ENCODE measurements around the gene CNTRL. TPM values are rescaled to one million over a fixed set of nuclear protein-coding genes. Genes with fewer than 3 reads are reported as not detected.

CNTRL gene
- total RNA-seq, 1 experiment from 2014 or later = 44.9 TPM

DNA sequence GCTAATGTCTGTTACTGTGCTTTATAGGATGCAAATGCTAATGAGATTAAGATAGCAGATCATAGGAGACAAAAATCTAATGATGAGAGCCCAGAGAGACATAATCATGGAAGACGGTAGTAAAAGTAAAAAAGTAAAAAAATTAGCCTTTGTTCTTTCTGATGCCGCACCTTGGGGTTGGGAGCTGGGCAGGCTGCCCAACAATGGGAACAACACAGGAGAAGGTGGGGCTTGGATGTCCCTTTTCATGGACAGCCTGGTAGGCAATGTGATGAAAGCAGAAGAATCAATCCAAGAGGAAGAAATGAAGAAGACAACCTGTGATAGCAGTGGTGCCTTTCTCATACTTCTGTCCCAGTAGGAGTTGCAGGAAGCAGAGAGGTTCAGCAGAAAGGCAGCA, 69.7 kb downstream of the CNTRL start:
- TF ChIP-seq, protein P1, sequence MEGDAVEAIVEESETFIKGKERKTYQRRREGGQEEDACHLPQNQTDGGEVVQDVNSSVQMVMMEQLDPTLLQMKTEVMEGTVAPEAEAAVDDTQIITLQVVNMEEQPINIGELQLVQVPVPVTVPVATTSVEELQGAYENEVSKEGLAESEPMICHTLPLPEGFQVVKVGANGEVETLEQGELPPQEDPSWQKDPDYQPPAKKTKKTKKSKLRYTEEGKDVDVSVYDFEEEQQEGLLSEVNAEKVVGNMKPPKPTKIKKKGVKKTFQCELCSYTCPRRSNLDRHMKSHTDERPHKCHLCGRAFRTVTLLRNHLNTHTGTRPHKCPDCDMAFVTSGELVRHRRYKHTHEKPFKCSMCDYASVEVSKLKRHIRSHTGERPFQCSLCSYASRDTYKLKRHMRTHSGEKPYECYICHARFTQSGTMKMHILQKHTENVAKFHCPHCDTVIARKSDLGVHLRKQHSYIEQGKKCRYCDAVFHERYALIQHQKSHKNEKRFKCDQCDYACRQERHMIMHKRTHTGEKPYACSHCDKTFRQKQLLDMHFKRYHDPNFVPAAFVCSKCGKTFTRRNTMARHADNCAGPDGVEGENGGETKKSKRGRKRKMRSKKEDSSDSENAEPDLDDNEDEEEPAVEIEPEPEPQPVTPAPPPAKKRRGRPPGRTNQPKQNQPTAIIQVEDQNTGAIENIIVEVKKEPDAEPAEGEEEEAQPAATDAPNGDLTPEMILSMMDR (conservative IDR thresholded peaks at IDR 0.05) = no peak
- TF ChIP-seq EZH2 (IDR thresholded peaks at IDR 0.05; ENCODE audit: low read depth) = no peak
- ChIA-PET POLR2A (ENCODE audit: unreplicated experiment) (no interaction called here), CTCF (no interaction called here)
- DNase-seq = no peak
- Histone ChIP-seq H3K36me3 (ENCODE audit: low read depth) (0 out of 2 replicates have a peak, but pooled peaks cover 5% of the 10 kb centered on the region), H3K4me3 (no peak overlapping the region), H3K4me1 (replicated peaks; ENCODE audit: insufficient read depth) (peaks cover 13% of the 10 kb centered on the region), H3K27ac (no peak overlapping the region), H3F3A (ENCODE audit: insufficient read depth, low read depth) (no peaks in the 10 kb centered on the region), H3K4me2 (no peak overlapping the region), H3K9me2 (ENCODE audit: insufficient read depth) (no peaks in the 10 kb centered on the region), H3K79me2 (ENCODE audit: low read depth) (no peaks in the 10 kb centered on the region), H3K27me3 (ENCODE audit: insufficient read depth, low read depth) (no peaks in the 10 kb centered on the region), H4K20me1 (ENCODE audit: insufficient read depth) (no peaks in the 10 kb centered on the region), H2AFZ (no peak overlapping the region), H3K9me3 (ENCODE audit: insufficient read depth, low read depth) (no peaks in the 10 kb centered on the region)
- no TSS peak for BruUV-seq (replicated peaks)
- intact Hi-C loops (cut with micrococcal nuclease; ENCODE audit: unreplicated experiment) = no loop called here

DNA sequence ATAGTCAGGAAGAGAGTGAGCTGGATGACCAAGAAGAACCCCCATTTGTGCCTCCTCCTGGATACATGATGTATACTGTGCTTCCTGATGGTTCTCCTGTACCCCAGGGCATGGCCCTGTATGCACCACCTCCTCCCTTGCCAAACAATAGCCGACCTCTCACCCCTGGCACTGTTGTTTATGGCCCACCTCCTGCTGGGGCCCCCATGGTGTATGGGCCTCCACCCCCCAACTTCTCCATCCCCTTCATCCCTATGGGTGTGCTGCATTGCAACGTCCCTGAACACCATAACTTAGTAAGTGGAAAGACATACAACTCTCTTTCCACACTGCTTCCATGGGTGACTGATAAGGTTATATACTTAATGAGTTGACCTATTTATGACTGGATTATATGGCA, 75.4 kb downstream of the CNTRL start:
- Histone ChIP-seq H3K4me1 (replicated peaks; ENCODE audit: insufficient read depth) (peaks cover 24% of the 10 kb centered on the region), H2AFZ (no peak overlapping the region), H3K27ac (no peak overlapping the region), H3K9me2 (ENCODE audit: insufficient read depth) (no peaks in the 10 kb centered on the region), H3K4me3 (no peak overlapping the region), H3K79me2 (ENCODE audit: low read depth) (no peaks in the 10 kb centered on the region), H3K36me3 (ENCODE audit: low read depth) (0 out of 2 replicates have a peak, but pooled peaks cover 5% of the 10 kb centered on the region), H3K27me3 (ENCODE audit: insufficient read depth, low read depth) (no peaks in the 10 kb centered on the region), H3F3A (ENCODE audit: insufficient read depth, low read depth) (peaks cover 10% of the 10 kb centered on the region), H4K20me1 (ENCODE audit: insufficient read depth) (no peaks in the 10 kb centered on the region), H3K9me3 (ENCODE audit: insufficient read depth, low read depth) (no peaks in the 10 kb centered on the region), H3K4me2 (no peak overlapping the region)
- intact Hi-C loops (cut with micrococcal nuclease; ENCODE audit: unreplicated experiment) = loop anchor here (5.0 kb wide), 2 partner anchors 52 to 237 kb away; partner anchors contain the start of gene RAB14
- ChIA-PET CTCF (interaction anchor here (0.5 kb wide), 1 partner anchor 394 kb away, joined by 3 read pairs; no protein-coding TSS in a partner anchor), POLR2A (ENCODE audit: unreplicated experiment) (interaction anchor here (0.6 kb wide), 1 partner anchor 250 kb away, joined by 5 read pairs; no protein-coding TSS in a partner anchor)
- BruUV-seq (replicated peaks) = no TSS peak
- DNase-seq = no peak
- TF ChIP-seq EZH2 (IDR thresholded peaks at IDR 0.05; ENCODE audit: low read depth) = no peak
- TF ChIP-seq, protein P1 (conservative IDR thresholded peaks at IDR 0.05) = no peak

DNA sequence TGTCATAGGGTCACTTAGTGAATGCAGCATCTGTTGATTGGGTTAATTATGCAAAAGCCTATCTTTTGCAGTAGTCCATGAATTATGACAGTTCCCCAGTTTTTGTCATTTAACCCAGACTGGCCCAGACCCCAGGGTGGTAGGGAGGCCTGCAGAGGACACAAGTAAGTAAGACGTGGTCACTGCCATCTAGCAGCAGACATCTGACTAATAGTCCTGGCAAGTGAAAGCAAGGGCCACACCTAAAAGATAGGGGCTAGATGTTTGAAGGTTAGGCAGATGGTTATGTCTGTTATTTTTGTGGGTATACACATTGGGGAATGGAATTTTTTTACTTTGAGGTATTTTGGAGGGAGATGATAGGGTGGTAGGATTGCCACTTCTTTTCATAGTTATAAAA, 78.9 kb downstream of the CNTRL start:
- H3K36me3 ChIP-seq (ENCODE audit: low read depth) = no peaks in the 10 kb centered on the region
- no peaks in the 10 kb centered on the region for H3K9me2 ChIP-seq (ENCODE audit: insufficient read depth)
- intact Hi-C loops (cut with micrococcal nuclease; ENCODE audit: unreplicated experiment) = loop anchor here (1.0 to 5.0 kb wide), 3 partner anchors 49 to 234 kb away; partner anchors contain the start of genes CNTRL and RAB14
- peak in 1 of 2 experiments; percentile 17 for DNase-seq
- H3K4me3 ChIP-seq = no peak overlapping the region
- no peak overlapping the region for H3K4me2 ChIP-seq
- H3K4me1 ChIP-seq (replicated peaks; ENCODE audit: insufficient read depth) = peaks cover 30% of the 10 kb centered on the region
- TF ChIP-seq EZH2 (IDR thresholded peaks at IDR 0.05; ENCODE audit: low read depth) = no peak
- TF ChIP-seq, protein P1 (conservative IDR thresholded peaks at IDR 0.05) = no peak
- no peaks in the 10 kb centered on the region for H4K20me1 ChIP-seq (ENCODE audit: insufficient read depth)
- no peaks in the 10 kb centered on the region for H3K9me3 ChIP-seq (ENCODE audit: insufficient read depth, low read depth)
- CTCF ChIA-PET = interaction anchor here (0.7 kb wide), 1 partner anchor 30 kb away, joined by 4 read pairs; no protein-coding TSS in a partner anchor
- H3K79me2 ChIP-seq (ENCODE audit: low read depth) = no peaks in the 10 kb centered on the region
- POLR2A ChIA-PET (ENCODE audit: unreplicated experiment) = no interaction called here
- no peaks in the 10 kb centered on the region for H3K27me3 ChIP-seq (ENCODE audit: insufficient read depth, low read depth)
- no TSS peak for BruUV-seq (replicated peaks)
- H3F3A ChIP-seq (ENCODE audit: insufficient read depth, low read depth) = peaks cover 12% of the 10 kb centered on the region
- no peak overlapping the region for H3K27ac ChIP-seq
- H2AFZ ChIP-seq = no peak overlapping the region

Data from PC-9 (cell line).